Smooth muscle cell (in vitro differentiated cells): ENCODE measurements around the gene KAZN. TPM values are rescaled to one million over a fixed set of nuclear protein-coding genes. Genes with fewer than 3 reads are reported as not detected.

Source experiments
- DNase-seq: peaks from one replicate; lab custom pipeline; 2025; ENCODE audit not compliant: unreplicated experiment; lab: John Stamatoyannopoulos, UW
- H2AFZ ChIP-seq: fragments of 200-600 bp; sonication (generic); 2 replicates; pipeline ENCODE4 v1.6.0; 2016; ENCODE audit warnings: antibody characterized with exemption, low read depth, mild to moderate bottlenecking
- H3F3A ChIP-seq: fragments of 200-600 bp; sonication (generic); 2 replicates; pipeline ENCODE4 v1.6.0; 2017; ENCODE audit warnings: antibody characterized with exemption, low read depth
- H3K27ac ChIP-seq: fragments of 200-600 bp; sonication (generic); 2 replicates; pipeline ENCODE4 v1.5.1; 2016; ENCODE audit warnings: low read depth, mild to moderate bottlenecking
- H3K27me3 ChIP-seq: fragments of 200-600 bp; sonication (generic); 2 replicates; pipeline ENCODE4 v1.6.1; 2016; ENCODE audit warnings: low read depth, mild to moderate bottlenecking
- H3K36me3 ChIP-seq: fragments of 200-600 bp; sonication (generic); 2 replicates; pipeline ENCODE4 v1.5.1; 2016; ENCODE audit warnings: low read depth
- H3K4me1 ChIP-seq: fragments of 200-600 bp; sonication (generic); 2 replicates; pipeline ENCODE4 v1.5.1; 2016; ENCODE audit warnings: low read depth
- H3K4me2 ChIP-seq: fragments of 200-600 bp; sonication (generic); 2 replicates; pipeline ENCODE4 v1.6.0; 2016; ENCODE audit warnings: mild to moderate bottlenecking
- H3K4me3 ChIP-seq: fragments of 200-600 bp; sonication (generic); 2 replicates; pipeline ENCODE4 v1.5.1; 2016; ENCODE audit warnings: mild to moderate bottlenecking
- H3K79me2 ChIP-seq: fragments of 200-600 bp; sonication (generic); 2 replicates; pipeline ENCODE4 v1.6.0; 2016; ENCODE audit warnings: low read depth, mild to moderate bottlenecking
- H3K9ac ChIP-seq: fragments of 200-600 bp; sonication (generic); 2 replicates; pipeline ENCODE4 v1.6.0; 2016; ENCODE audit warnings: low read depth
- H3K9me3 ChIP-seq: fragments of 200-600 bp; sonication (generic); replicated peaks from 2 replicates; pipeline ENCODE4 v1.5.1; 2016; ENCODE audit warnings: low read depth
- H4K20me1 ChIP-seq: fragments of 200-600 bp; sonication (generic); 2 replicates; pipeline ENCODE4 v1.6.0; 2016; ENCODE audit warnings: low read depth
- CTCF ChIP-seq: fragments of 200-600 bp; sonication (generic); IDR thresholded peaks from 2 replicates; pipeline ENCODE4 v1.5.1; 2017; ENCODE audit warnings: borderline replicate concordance, mild to moderate bottlenecking, antibody characterized with exemption; ENCODE audit not compliant: insufficient read depth, poor library complexity, severe bottlenecking
- WGBS: methylation state at CpG from one replicate; pipeline ENCODE4 v1.1.7; 2016; ENCODE audit warnings: low lambda C conversion rate; 5-methylcytosine and 5-hydroxymethylcytosine counted together
- polyA plus RNA-seq: library from polyadenylated mRNA; unstranded; fragments of >200 nt; fragmentation: Nextera tagmentation; extraction: Ambion mirVana; gene quantifications from 2 replicates; pipeline ENCODE4 v1.2.1, GENCODE V29; 2016
- total RNA-seq: library from RNA; depleted of rRNA; stranded (reverse); fragments of >200 nt; gene quantifications from 2 replicates; pipeline ENCODE4 v1.2.3, GENCODE V29; 2014

KAZN gene
- total and polyA plus RNA-seq, 2 experiments from 2014 or later = 6.3 to 8.2 TPM

- H4K20me1 ChIP-seq = no peaks in the 10 kb centered on the region
- H3K4me1 ChIP-seq = peaks cover 22% of the 10 kb centered on the region
- H3K4me3 ChIP-seq = no peak overlapping the region
- no peak overlapping the region for H3K9ac ChIP-seq
- DNase-seq = no peak
- no peaks in the 10 kb centered on the region for H3F3A ChIP-seq
- no peaks in the 10 kb centered on the region for H3K9me3 ChIP-seq
- no peak overlapping the region for H3K4me2 ChIP-seq
- H3K36me3 ChIP-seq = no peaks in the 10 kb centered on the region
- TF ChIP-seq CTCF = no peak
- H3K27ac ChIP-seq = no peak overlapping the region
- WGBS = 91% methylated on average over 1 of the region's 1 CpG
- H3K27me3 ChIP-seq = peaks cover 25% of the 10 kb centered on the region
- no peaks in the 10 kb centered on the region for H3K79me2 ChIP-seq
- H2AFZ ChIP-seq = no peak overlapping the region
Observed at GRCh38 chr1:14605945-14606344, 7.5 kb downstream of the KAZN start.

- Histone ChIP-seq H3F3A (no peaks in the 10 kb centered on the region), H2AFZ (no peak overlapping the region), H3K27me3 (peaks cover 18% of the 10 kb centered on the region), H3K79me2 (no peaks in the 10 kb centered on the region), H3K27ac (no peak overlapping the region), H3K36me3 (no peaks in the 10 kb centered on the region), H3K9me3 (no peaks in the 10 kb centered on the region), H4K20me1 (no peaks in the 10 kb centered on the region), H3K4me3 (no peak overlapping the region), H3K9ac (no peak overlapping the region), H3K4me2 (no peak overlapping the region), H3K4me1 (peaks cover 15% of the 10 kb centered on the region)
- peak; percentile 34 for TF ChIP-seq CTCF
- 0% methylated on average over 1 of the region's 1 CpG for WGBS
- DNase-seq = no peak
Observed at GRCh38 chr1:14606632-14607031, 8.1 kb downstream of the KAZN start.

GRCh38 chr1:14607295-14607694, 8.8 kb downstream of the KAZN start:
- no peaks in the 10 kb centered on the region for H3F3A ChIP-seq
- DNase-seq = no peak
- TF ChIP-seq CTCF = no peak
- H3K9ac ChIP-seq = no peak overlapping the region
- no peaks in the 10 kb centered on the region for H3K79me2 ChIP-seq
- 82% methylated on average over 5 of the region's 5 CpGs for WGBS
- H2AFZ ChIP-seq = no peak overlapping the region
- no peak overlapping the region for H3K4me3 ChIP-seq
- H3K4me2 ChIP-seq = no peak overlapping the region
- no peak overlapping the region for H3K27ac ChIP-seq
- H3K9me3 ChIP-seq = no peaks in the 10 kb centered on the region
- H4K20me1 ChIP-seq = no peaks in the 10 kb centered on the region
- peaks cover 13% of the 10 kb centered on the region for H3K27me3 ChIP-seq
- H3K4me1 ChIP-seq = peaks cover 8% of the 10 kb centered on the region
- H3K36me3 ChIP-seq = no peaks in the 10 kb centered on the region

- no peaks in the 10 kb centered on the region for H4K20me1 ChIP-seq
- WGBS = 95% methylated on average over 3 of the region's 3 CpGs
- no peaks in the 10 kb centered on the region for H3K4me1 ChIP-seq
- DNase-seq = no peak
- no peak overlapping the region for H3K4me3 ChIP-seq
- no peak overlapping the region for H3K4me2 ChIP-seq
- H3K27me3 ChIP-seq = peaks cover 5% of the 10 kb centered on the region
- H3K79me2 ChIP-seq = no peaks in the 10 kb centered on the region
- H3K36me3 ChIP-seq = no peaks in the 10 kb centered on the region
- TF ChIP-seq CTCF = no peak
- H3F3A ChIP-seq = no peaks in the 10 kb centered on the region
- no peaks in the 10 kb centered on the region for H3K9me3 ChIP-seq
- H2AFZ ChIP-seq = no peak overlapping the region
- no peak overlapping the region for H3K9ac ChIP-seq
- no peak overlapping the region for H3K27ac ChIP-seq
Observed at GRCh38 chr1:14608308-14608707, 9.8 kb downstream of the KAZN start.
